ENCODE data around the gene MBNL1.

Gene MBNL1

GRCh38 chr3:152448091-152448490 is 179.4 kb downstream of the MBNL1 start:
- no peak for DNase-seq (ENCODE audit: low read depth)

GRCh38 chr3:152452318-152452717 is 183.6 kb downstream of the MBNL1 start:
- DNase-seq (ENCODE audit: low read depth): no peak

- DNase-seq (ENCODE audit: low read depth): no peak
Observed at GRCh38 chr3:152454076-152454875, 185.5 kb downstream of the MBNL1 start.

GRCh38 chr3:152455989-152456388 is 187.3 kb downstream of the MBNL1 start:
- DNase-seq (ENCODE audit: low read depth): no peak

GRCh38 chr3:152457500-152458375 is 189.0 kb downstream of the MBNL1 start:
- no peak for DNase-seq (ENCODE audit: low read depth)

GRCh38 chr3:152458376-152459117 is 189.8 kb downstream of the MBNL1 start:
- no peak for DNase-seq (ENCODE audit: low read depth)

GRCh38 chr3:152459118-152459515 is 190.4 kb downstream of the MBNL1 start:
- DNase-seq (ENCODE audit: low read depth): no peak

- DNase-seq (ENCODE audit: low read depth): no peak
Observed at GRCh38 chr3:152459572-152459971, 190.8 kb downstream of the MBNL1 start.

GRCh38 chr3:152460936-152461335 is 192.2 kb downstream of the MBNL1 start:
- no peak for DNase-seq (ENCODE audit: low read depth)

- no peak for DNase-seq (ENCODE audit: low read depth)
Observed at GRCh38 chr3:152461460-152461859, 192.7 kb downstream of the MBNL1 start.

GRCh38 chr3:152466784-152467183 is 198.1 kb downstream of the MBNL1 start:
- no peak for DNase-seq (ENCODE audit: low read depth)

GRCh38 chr3:152469248-152470025 is 200.7 kb downstream of the MBNL1 start:
- DNase-seq (ENCODE audit: low read depth): no peak

GRCh38 chr3:152470095-152470494 is 201.4 kb downstream of the MBNL1 start:
- no peak for DNase-seq (ENCODE audit: low read depth)

- DNase-seq (ENCODE audit: low read depth): no peak
Observed at GRCh38 chr3:152470893-152471292, 202.2 kb downstream of the MBNL1 start.

GRCh38 chr3:152471814-152472671 is 203.3 kb downstream of the MBNL1 start:
- no peak for DNase-seq (ENCODE audit: low read depth)

- DNase-seq (ENCODE audit: low read depth): no peak
Observed at GRCh38 chr3:152472672-152472954, 203.9 kb downstream of the MBNL1 start.

- peak; percentile 60 for DNase-seq (ENCODE audit: low read depth)
Observed at GRCh38 chr3:152474585-152474984, 205.9 kb downstream of the MBNL1 start.

- DNase-seq (ENCODE audit: low read depth): no peak
Observed at GRCh38 chr3:152477422-152477821, 208.7 kb downstream of the MBNL1 start.

- DNase-seq (ENCODE audit: low read depth): no peak
Observed at GRCh38 chr3:152480282-152480953, 211.7 kb downstream of the MBNL1 start.

- DNase-seq (ENCODE audit: low read depth): no peak
Observed at GRCh38 chr3:152486364-152486763, 217.6 kb downstream of the MBNL1 start.

Data from non-pigmented ciliary epithelial cell (primary cell).